ENCODE data around the gene DTNBP1. TPM values are rescaled to one million over a fixed set of nuclear protein-coding genes. Genes with fewer than 3 reads are reported as not detected.

The DTNBP1 gene
- total RNA-seq, 2 donors from 2014 or later = 11.5 to 30.8 TPM

GRCh38 chr6:15592610-15593009, 70.2 kb downstream of the DTNBP1 start:
- H3K36me3 ChIP-seq = no peaks in the 10 kb centered on the region
- TF ChIP-seq CTCF (IDR thresholded peaks at IDR 0.05) = no peak
- DNase-seq (ENCODE audit: low spot score) (no peak), ATAC-seq (ENCODE audit: insufficient number of reproducible peaks, low FRiP score, low read depth) (no peak)
- H3K4me1 ChIP-seq (ENCODE audit: control insufficient read depth in 1 of 2, low read depth in 2 of 2) = peaks cover 14 to 28% of the 10 kb centered on the region in 2 donors
- H3K27ac ChIP-seq = no peak overlapping the region
- H3K9me3 ChIP-seq = no peaks in the 10 kb centered on the region
- H3K4me3 ChIP-seq = no peak overlapping the region
- no peaks in the 10 kb centered on the region for H3K27me3 ChIP-seq (replicated peaks; ENCODE audit: insufficient read depth)

GRCh38 chr6:15588971-15589634, 73.7 kb downstream of the DTNBP1 start:
- H3K4me1 ChIP-seq (ENCODE audit: control insufficient read depth in 1 of 2, low read depth in 2 of 2) = peaks cover 0 to 8% of the 10 kb centered on the region in 2 donors
- ATAC-seq (ENCODE audit: insufficient number of reproducible peaks, low FRiP score, low read depth) = no peak
- H3K4me3 ChIP-seq = no peak overlapping the region
- no peak for DNase-seq (ENCODE audit: low spot score)
- H3K27me3 ChIP-seq (replicated peaks; ENCODE audit: insufficient read depth) = no peaks in the 10 kb centered on the region
- H3K36me3 ChIP-seq = no peaks in the 10 kb centered on the region
- no peak for TF ChIP-seq CTCF (IDR thresholded peaks at IDR 0.05)
- no peaks in the 10 kb centered on the region for H3K9me3 ChIP-seq
- no peak overlapping the region for H3K27ac ChIP-seq

- DNase-seq (ENCODE audit: low spot score) (no peak), ATAC-seq (ENCODE audit: insufficient number of reproducible peaks, low FRiP score, low read depth) (no peak)
- Histone ChIP-seq H3K36me3 (no peaks in the 10 kb centered on the region), H3K4me1 (ENCODE audit: control insufficient read depth in 1 of 2, low read depth in 2 of 2) (no peaks in the 10 kb centered on the region), H3K4me3 (no peak overlapping the region), H3K9me3 (no peaks in the 10 kb centered on the region), H3K27me3 (replicated peaks; ENCODE audit: insufficient read depth) (no peaks in the 10 kb centered on the region), H3K27ac (no peak overlapping the region)
- TF ChIP-seq CTCF (IDR thresholded peaks at IDR 0.05) = no peak
Observed at GRCh38 chr6:15586503-15586902, 76.3 kb downstream of the DTNBP1 start.

- TF ChIP-seq CTCF (IDR thresholded peaks at IDR 0.05) = no peak
- no peak for ATAC-seq (ENCODE audit: insufficient number of reproducible peaks, low FRiP score, low read depth)
Observed at GRCh38 chr6:15585760-15586214, 77.0 kb downstream of the DTNBP1 start.

GRCh38 chr6:15582499-15582898, 80.3 kb downstream of the DTNBP1 start:
- DNase-seq (ENCODE audit: low spot score) = no peak
- Histone ChIP-seq H3K27ac (no peak overlapping the region), H3K9me3 (no peaks in the 10 kb centered on the region), H3K36me3 (no peaks in the 10 kb centered on the region), H3K4me1 (ENCODE audit: control insufficient read depth in 1 of 2, low read depth in 2 of 2) (peaks cover 0 to 9% of the 10 kb centered on the region in 2 donors), H3K27me3 (replicated peaks; ENCODE audit: insufficient read depth) (no peaks in the 10 kb centered on the region), H3K4me3 (no peak overlapping the region)
- no peak for TF ChIP-seq CTCF (IDR thresholded peaks at IDR 0.05)
- no peak for ATAC-seq (ENCODE audit: insufficient number of reproducible peaks, low FRiP score, low read depth)

More at GRCh38 chr6:15585760-15586214, 77.0 kb downstream of the DTNBP1 start:
- no peaks in the 10 kb centered on the region for H3K27me3 ChIP-seq (replicated peaks; ENCODE audit: insufficient read depth)
- H3K4me1 ChIP-seq (ENCODE audit: control insufficient read depth in 1 of 2, low read depth in 2 of 2) = no peaks in the 10 kb centered on the region
- no peaks in the 10 kb centered on the region for H3K36me3 ChIP-seq
- H3K4me3 ChIP-seq = no peak overlapping the region
- H3K9me3 ChIP-seq = no peaks in the 10 kb centered on the region
- H3K27ac ChIP-seq = no peak overlapping the region
- no peak for DNase-seq (ENCODE audit: low spot score)
